Left ventricle myocardium inferior (tissue), 1 donor: ENCODE measurements around the gene AKT1S1. TPM values are rescaled to one million over a fixed set of nuclear protein-coding genes. Genes with fewer than 3 reads are reported as not detected.

ENCODE experiments used
- DNase-seq: peaks from one replicate; pipeline ENCODE4 v3.0.0-alpha.2; 2020
- H3K27ac ChIP-seq: fragments of 200-600 bp; replicated peaks from 2 replicates; pipeline ENCODE4 v1.8.0; 2021
- H3K27me3 ChIP-seq: fragments of 200-600 bp; 2 replicates; pipeline ENCODE4 v1.8.0; 2021; ENCODE audit warnings: low read depth
- H3K36me3 ChIP-seq: fragments of 200-600 bp; 2 replicates; pipeline ENCODE4 v1.8.0; 2021
- H3K4me1 ChIP-seq: fragments of 200-600 bp; 2 replicates; pipeline ENCODE4 v1.8.0; 2021
- H3K4me3 ChIP-seq: fragments of 200-600 bp; 2 replicates; pipeline ENCODE4 v1.8.0; 2021; ENCODE audit warnings: mild to moderate bottlenecking, moderate library complexity
- H3K9me3 ChIP-seq: fragments of 200-600 bp; replicated peaks from 2 replicates; pipeline ENCODE4 v1.8.0; 2021
- intact Hi-C: fragments of 100-400 bp; cut with micrococcal nuclease; formaldehyde crosslinking; loops from one replicate; pipeline ENCODE4 v1.11.0; 2022
- total RNA-seq: library from RNA; stranded (reverse); fragmentation: NEBNext Ultra II Directional; extraction: Animal tissue kit (Norgen Biotek cat#: 25700); gene quantifications from one replicate; pipeline ENCODE4 v1.2.1, GENCODE V29; 2021
- TF ChIP-seq, protein P1 (sequence below): fragments of 200-600 bp; IDR thresholded peaks from 2 replicates; pipeline ENCODE4 v1.8.0; 2021; ENCODE audit warnings: antibody characterized with exemption, mild to moderate bottlenecking, borderline replicate concordance
- donor health status: DM: no; HTN: yes; CAD: no; lungs with severe emphysema.

Gene AKT1S1
- total RNA-seq, 1 donor from 2014 or later, result 36.0 TPM

DNA sequence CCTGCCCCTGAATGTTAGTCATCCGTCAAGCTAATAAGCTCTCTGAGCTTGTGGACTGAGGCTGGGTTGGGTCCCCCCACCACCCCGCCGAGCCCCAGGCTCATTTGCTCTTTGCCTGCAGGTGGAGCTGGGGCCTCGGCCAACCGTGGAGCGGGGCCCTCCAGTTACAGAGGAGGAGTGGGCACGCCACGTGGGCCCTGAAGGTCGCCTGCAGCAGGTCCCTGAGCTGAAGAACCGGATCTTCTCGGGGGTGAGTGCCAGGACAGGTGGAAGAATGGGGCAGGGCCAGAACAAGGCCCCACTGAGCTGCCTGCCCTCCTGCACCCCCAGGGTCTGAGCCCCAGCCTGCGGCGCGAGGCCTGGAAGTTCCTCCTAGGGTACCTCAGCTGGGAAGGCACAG is 5.5 kb upstream of the AKT1S1 start:
- Histone ChIP-seq H3K4me3 (no peak overlapping the region), H3K36me3 (peaks cover 82% of the 10 kb centered on the region), H3K9me3 (no peaks in the 10 kb centered on the region), H3K27me3 (no peaks in the 10 kb centered on the region), H3K4me1 (peaks cover 30% of the 10 kb centered on the region), H3K27ac (no peak overlapping the region)
- TF ChIP-seq, protein P1, sequence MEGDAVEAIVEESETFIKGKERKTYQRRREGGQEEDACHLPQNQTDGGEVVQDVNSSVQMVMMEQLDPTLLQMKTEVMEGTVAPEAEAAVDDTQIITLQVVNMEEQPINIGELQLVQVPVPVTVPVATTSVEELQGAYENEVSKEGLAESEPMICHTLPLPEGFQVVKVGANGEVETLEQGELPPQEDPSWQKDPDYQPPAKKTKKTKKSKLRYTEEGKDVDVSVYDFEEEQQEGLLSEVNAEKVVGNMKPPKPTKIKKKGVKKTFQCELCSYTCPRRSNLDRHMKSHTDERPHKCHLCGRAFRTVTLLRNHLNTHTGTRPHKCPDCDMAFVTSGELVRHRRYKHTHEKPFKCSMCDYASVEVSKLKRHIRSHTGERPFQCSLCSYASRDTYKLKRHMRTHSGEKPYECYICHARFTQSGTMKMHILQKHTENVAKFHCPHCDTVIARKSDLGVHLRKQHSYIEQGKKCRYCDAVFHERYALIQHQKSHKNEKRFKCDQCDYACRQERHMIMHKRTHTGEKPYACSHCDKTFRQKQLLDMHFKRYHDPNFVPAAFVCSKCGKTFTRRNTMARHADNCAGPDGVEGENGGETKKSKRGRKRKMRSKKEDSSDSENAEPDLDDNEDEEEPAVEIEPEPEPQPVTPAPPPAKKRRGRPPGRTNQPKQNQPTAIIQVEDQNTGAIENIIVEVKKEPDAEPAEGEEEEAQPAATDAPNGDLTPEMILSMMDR, result no peak
- intact Hi-C loops, result no loop called here
- DNase-seq, result no peak

DNA sequence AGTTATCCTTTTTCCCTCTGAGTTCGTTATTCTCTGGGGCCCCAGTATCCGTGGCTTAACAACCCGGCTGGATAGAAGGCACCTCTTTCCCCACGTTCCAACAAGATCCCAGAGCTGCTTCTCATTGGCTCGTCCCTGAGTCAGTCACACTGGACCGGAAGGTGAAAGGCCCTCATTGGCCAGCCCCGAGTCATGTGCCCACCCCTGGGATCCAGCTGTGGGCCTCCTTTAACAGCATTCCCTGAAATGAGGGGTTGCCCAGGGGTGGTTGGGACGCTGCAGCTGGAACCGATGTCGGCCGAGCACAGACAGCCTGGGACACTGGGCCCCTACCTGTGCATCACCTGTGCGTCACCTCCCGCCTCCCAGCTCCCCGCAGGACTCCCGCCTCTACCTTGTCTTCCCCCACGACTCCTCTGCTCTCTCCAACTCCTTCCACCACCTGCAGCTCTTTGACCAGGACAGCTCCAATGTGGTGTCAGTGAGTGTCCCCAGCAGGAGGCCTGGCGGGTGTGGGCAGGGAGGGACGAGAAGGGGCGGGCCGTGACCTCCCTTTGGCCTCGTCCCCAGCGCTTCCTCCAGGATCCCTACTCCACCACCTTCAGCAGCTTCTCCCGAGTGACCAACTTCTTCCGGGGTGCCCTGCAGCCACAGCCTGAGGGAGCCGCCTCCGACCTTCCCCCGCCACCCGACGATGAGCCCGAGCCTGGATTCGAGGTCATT is 4.7 kb upstream of the AKT1S1 start:
- Histone ChIP-seq H3K27me3 (no peaks in the 10 kb centered on the region), H3K9me3 (no peaks in the 10 kb centered on the region), H3K4me3 (no peak overlapping the region), H3K36me3 (peaks cover 82% of the 10 kb centered on the region), H3K27ac (no peak overlapping the region), H3K4me1 (peaks cover 22% of the 10 kb centered on the region)
- intact Hi-C loops, result no loop called here
- TF ChIP-seq, protein P1, result no peak
- DNase-seq, result no peak

DNA sequence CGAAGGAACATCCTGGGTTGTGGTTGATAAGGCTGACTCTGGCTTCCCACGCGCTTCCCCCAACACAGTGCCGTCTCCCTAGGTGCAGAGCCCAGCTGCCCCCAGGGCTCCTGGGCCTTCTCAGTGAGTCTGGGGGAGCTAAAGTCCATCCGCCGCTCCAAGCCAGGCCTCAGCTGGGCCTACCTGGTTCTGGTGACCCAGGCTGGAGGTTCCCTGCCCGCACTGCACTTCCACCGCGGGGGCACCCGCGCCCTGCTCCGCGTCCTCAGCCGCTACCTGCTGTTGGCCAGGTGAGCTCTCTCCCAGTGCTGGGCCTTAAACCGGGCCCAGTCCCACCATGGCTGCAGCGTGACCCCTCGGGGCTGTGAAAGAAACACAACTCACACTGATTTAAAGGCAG is 4.0 kb upstream of the AKT1S1 start:
- TF ChIP-seq, protein P1, result no peak
- Histone ChIP-seq H3K27me3 (no peaks in the 10 kb centered on the region), H3K4me1 (peaks cover 24% of the 10 kb centered on the region), H3K9me3 (no peaks in the 10 kb centered on the region), H3K4me3 (no peak overlapping the region), H3K36me3 (peaks cover 78% of the 10 kb centered on the region), H3K27ac (no peak overlapping the region)
- no peak for DNase-seq
- intact Hi-C loops, result no loop called here

GRCh38 chr19:49880162-49880869 is 3.2 kb upstream of the AKT1S1 start:
- intact Hi-C loops, result no loop called here
- DNase-seq, result no peak
- peaks cover 69% of the 10 kb centered on the region for H3K36me3 ChIP-seq
- H3K27me3 ChIP-seq, result no peaks in the 10 kb centered on the region
- TF ChIP-seq, protein P1, result no peak
- H3K27ac ChIP-seq, result no peak overlapping the region
- no peaks in the 10 kb centered on the region for H3K9me3 ChIP-seq
- peaks cover 33% of the 10 kb centered on the region for H3K4me1 ChIP-seq
- no peak overlapping the region for H3K4me3 ChIP-seq

DNA sequence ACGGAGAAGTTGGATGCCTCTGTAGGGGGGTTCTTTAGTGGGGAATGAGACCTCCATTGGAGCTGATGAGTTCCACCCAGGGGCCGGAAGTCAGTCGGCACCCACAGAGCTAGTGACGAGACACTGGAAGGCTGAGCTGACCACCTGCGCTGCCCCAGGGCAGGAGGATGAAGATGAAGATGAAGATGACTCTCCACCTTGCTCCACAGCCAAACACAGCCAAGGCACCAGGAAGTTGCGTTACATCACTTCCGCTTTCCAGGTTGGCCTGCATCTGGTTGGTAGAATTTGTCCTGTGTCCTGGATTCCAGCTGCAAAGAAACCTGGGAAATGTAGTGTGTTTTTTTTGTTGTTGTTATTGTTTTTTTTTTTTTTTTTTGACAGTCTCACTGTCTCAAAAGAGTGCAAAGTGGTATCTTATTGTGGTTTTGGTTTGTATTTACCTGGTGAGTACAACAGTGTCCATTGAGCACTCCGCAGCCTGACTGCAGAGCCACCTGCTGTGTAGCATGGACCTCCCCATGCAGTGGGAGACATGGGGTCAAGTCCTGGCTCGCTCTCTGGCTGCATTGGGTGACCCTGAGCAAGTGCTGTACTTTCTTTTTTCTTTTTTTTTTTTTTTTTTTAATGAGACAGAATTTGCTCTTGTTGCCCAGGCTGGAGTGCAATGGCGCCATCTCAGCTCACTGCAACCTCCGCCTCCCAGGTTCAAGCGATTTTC is 2.2 kb upstream of the AKT1S1 start:
- no peak for DNase-seq
- no peaks in the 10 kb centered on the region for H3K27me3 ChIP-seq
- intact Hi-C loops, result no loop called here
- H3K36me3 ChIP-seq, result peaks cover 60% of the 10 kb centered on the region
- peaks cover 42% of the 10 kb centered on the region for H3K4me1 ChIP-seq
- no peak overlapping the region for H3K4me3 ChIP-seq
- H3K27ac ChIP-seq, result no peak overlapping the region
- TF ChIP-seq, protein P1, result no peak
- H3K9me3 ChIP-seq, result no peaks in the 10 kb centered on the region
